GM19455 (cell line): ENCODE results near the gene EVX2.

Experiments
- ATAC-seq: cut with Tn5 transposase; IDR thresholded peaks from one replicate; pipeline ENCODE4 v1.9.1; 2021; ENCODE audit not compliant: unreplicated experiment

The EVX2 gene

GRCh38 chr2:176082824-176083751, 674 bp downstream of the EVX2 start:
- ATAC-seq: no peak

- no peak for ATAC-seq
Observed at GRCh38 chr2:176082525-176082823, 1.3 kb downstream of the EVX2 start.

DNA sequence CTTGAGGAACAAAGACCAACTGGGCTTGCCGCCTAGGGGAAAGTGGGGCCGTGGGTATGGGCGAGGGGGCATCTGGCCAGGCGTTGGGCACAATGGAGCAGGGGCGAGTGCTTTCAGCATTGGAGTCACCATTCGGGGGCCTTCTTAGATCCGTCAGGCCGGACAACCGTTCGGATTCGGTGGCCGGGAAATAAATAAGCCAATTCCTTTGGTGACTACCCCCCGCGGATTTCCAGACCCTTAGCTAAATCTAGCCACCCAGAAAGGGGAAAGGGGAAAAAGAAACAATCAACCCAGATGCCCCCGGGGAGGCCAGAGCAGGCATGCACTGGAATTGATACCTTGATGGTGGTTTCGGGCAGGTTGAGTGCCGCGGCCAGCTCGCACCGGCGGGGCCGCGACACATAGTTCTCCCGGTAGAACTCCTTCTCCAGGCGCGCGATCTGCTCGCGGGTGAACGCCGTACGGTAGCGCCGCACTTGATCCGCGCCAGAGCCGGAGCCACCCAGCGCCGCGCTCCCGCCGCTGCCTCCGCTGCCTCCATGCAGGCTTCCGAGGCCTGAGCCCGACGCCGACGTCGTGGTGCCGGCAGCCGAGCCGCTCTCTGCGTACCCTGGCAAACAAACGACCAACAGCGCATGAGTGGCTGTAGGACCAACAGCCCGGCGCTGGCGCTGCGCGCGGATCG, 1.8 kb downstream of the EVX2 start:
- no peak for ATAC-seq

GRCh38 chr2:176081376-176081836, 2.4 kb downstream of the EVX2 start:
- ATAC-seq: no peak

DNA sequence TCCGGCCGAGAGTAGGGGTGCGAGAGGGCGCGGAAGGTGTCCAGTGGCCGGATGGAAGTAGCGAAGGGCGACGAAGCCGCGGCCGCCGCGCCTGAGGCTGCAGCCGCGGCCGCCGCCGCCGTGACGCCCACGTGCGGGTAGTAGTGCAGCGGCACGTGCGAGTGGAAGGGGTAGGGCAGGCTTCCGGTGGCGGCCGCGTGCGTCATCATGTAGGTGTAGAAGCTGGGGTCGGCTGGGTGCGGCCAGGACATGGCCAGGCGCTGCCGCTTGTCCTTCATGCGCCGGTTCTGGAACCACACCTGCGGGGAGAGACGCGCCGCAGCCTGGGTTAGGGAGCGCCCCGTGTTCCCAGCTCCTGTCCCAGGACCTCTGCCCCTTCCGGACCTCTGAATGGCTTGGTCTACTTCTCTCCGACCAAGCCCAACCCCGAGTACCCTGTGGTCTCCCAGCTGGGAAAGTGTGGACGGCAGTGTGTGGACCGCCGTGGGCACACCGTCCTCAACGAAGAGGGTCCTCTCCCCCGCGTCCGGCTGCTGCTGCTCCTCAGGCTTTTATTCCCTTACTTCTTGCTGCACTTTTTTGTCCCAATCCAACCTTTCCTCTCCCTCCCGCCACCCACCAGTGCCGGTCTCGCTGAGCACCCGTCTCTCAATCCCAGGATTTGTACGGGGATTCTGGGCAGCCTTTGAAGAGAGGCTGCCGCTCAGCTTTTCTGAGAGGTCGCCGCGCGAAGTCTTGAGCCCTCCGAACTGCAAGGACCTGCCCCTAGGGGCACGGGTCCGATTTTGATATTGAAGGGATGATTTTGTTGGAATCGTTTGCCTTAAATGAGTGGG, 3.0 kb downstream of the EVX2 start:
- no peak for ATAC-seq

- ATAC-seq: no peak
Observed at GRCh38 chr2:176079831-176080539, 3.8 kb downstream of the EVX2 start.

GRCh38 chr2:176079285-176079830, 4.4 kb downstream of the EVX2 start:
- ATAC-seq: no peak

- ATAC-seq: no peak
Observed at GRCh38 chr2:176078541-176079284, 5.0 kb downstream of the EVX2 start.

GRCh38 chr2:176076796-176077195, 7.0 kb downstream of the EVX2 start:
- ATAC-seq: no peak

- no peak for ATAC-seq
Observed at GRCh38 chr2:176076063-176076462, 7.7 kb downstream of the EVX2 start.

GRCh38 chr2:176075481-176075880, 8.3 kb downstream of the EVX2 start:
- ATAC-seq: no peak

- no peak for ATAC-seq
Observed at GRCh38 chr2:176074919-176075425, 8.8 kb downstream of the EVX2 start.

- no peak for ATAC-seq
Observed at GRCh38 chr2:176072951-176073904, 10.5 kb downstream of the EVX2 start.

GRCh38 chr2:176072292-176072669, 11.5 kb downstream of the EVX2 start:
- no peak for ATAC-seq

- no peak for ATAC-seq
Observed at GRCh38 chr2:176071330-176072291, 12.2 kb downstream of the EVX2 start.

DNA sequence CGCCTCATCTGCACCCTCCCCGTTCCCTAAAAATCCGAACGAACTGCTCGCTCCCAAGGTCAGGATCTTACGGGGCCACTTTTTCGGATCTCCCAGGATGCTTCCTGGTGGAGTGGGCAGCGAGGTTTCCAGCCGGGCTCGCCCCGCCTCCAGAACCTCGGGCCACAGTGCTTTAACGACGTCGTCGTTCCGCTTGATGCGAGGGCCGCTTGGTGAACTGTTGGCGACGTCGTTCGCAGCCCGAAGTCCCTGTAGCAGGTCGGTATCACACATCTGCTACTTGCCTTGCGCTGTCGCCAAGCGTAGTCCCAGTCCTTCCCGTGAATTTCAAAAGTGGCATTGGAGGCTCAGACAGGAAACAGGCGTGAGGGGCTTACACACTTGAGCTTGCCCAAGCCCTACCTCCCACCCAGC, 15.3 kb downstream of the EVX2 start:
- no peak for ATAC-seq
